ENCODE data around the gene TSC22D2. TPM values are rescaled to one million over a fixed set of nuclear protein-coding genes. Genes with fewer than 3 reads are reported as not detected.

TSC22D2 gene
- total and polyA plus RNA-seq, 2 experiments from 2014 or later, result 22.6 to 25.6 TPM

DNA sequence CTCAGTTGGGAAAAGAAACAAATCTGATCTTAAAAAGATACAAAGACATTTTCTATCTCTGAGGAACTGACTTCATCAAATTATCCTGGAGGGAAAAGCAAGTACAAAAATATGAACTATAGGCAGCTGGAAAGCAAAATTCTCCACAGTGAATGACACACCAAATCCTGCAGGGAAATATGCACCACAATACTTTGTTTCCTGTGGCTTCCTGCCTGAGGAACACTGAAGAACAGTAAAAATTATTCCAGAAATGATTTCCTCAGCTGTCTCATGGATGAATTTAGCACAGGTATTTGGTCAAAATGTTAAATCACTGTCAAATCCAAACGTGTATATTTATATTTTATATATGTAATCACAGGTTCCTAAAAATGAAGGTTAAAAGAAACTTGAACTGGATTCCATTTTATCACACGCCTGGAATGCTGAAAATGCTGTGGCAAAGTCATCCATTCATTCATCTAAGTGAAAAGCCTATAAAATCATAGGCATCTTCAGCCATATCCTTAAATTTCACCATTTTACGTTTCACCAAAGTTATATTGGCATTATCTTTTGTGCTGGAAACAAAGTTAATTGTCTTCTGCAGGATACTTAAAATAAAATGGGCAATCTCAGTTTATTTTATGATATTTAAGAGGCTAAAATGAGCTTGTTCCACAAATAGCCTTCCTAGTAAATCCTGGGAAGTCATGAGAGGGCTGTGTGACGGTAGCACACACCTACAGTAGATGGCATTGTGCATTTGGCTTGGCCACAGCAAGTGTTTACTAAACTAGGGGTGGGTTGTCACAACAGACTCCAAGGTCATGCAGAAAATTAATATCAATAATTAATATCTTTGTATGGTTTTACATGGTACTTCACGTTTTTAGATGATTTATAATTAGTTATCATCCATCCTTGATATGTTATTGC, 19.3 kb upstream of the TSC22D2 start:
- peaks cover 4% of the 10 kb centered on the region for H3K4me1 ChIP-seq (ENCODE audit: low read depth)
- H3K4me3 ChIP-seq, result no peak overlapping the region
- no peaks in the 10 kb centered on the region for H3K36me3 ChIP-seq
- TF ChIP-seq, protein P1, sequence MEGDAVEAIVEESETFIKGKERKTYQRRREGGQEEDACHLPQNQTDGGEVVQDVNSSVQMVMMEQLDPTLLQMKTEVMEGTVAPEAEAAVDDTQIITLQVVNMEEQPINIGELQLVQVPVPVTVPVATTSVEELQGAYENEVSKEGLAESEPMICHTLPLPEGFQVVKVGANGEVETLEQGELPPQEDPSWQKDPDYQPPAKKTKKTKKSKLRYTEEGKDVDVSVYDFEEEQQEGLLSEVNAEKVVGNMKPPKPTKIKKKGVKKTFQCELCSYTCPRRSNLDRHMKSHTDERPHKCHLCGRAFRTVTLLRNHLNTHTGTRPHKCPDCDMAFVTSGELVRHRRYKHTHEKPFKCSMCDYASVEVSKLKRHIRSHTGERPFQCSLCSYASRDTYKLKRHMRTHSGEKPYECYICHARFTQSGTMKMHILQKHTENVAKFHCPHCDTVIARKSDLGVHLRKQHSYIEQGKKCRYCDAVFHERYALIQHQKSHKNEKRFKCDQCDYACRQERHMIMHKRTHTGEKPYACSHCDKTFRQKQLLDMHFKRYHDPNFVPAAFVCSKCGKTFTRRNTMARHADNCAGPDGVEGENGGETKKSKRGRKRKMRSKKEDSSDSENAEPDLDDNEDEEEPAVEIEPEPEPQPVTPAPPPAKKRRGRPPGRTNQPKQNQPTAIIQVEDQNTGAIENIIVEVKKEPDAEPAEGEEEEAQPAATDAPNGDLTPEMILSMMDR (IDR thresholded peaks at IDR 0.05; ENCODE audit: low read depth, low read length), result no peak
- H3K27ac ChIP-seq, result no peak overlapping the region
- DNase-seq (ENCODE audit: low read depth in 1 of 2, low spot score in 1 of 2), result no peak
- H3K9me3 ChIP-seq (ENCODE audit: low read depth), result no peaks in the 10 kb centered on the region
- no peaks in the 10 kb centered on the region for H3K27me3 ChIP-seq

DNA sequence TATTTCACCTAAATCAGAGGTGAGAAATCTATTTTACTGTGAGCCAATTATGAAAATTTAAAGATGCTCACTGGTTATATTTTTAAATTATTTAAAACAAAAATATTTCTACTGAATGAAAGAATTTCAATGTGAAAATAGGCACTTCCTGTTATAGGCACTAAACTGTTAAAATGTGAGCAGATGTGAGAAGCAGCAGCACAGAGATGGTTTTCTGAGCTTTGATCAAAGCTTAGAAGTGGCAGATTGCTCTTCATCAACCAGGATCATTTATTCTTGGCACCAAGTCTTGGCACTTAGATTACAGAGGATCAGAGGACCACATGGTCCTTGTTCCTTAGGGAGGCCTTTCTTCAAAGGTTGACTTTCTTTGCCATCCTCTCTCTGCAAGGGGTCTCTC, 18.0 kb upstream of the TSC22D2 start:
- Histone ChIP-seq H3K27ac (no peak overlapping the region), H3K27me3 (no peaks in the 10 kb centered on the region), H3K36me3 (no peaks in the 10 kb centered on the region), H3K4me3 (no peak overlapping the region), H3K4me1 (ENCODE audit: low read depth) (peaks cover 11% of the 10 kb centered on the region), H3K9me3 (ENCODE audit: low read depth) (no peaks in the 10 kb centered on the region)
- no peak for DNase-seq (ENCODE audit: low read depth in 1 of 2, low spot score in 1 of 2)
- TF ChIP-seq, protein P1 (IDR thresholded peaks at IDR 0.05; ENCODE audit: low read depth, low read length), result no peak

DNA sequence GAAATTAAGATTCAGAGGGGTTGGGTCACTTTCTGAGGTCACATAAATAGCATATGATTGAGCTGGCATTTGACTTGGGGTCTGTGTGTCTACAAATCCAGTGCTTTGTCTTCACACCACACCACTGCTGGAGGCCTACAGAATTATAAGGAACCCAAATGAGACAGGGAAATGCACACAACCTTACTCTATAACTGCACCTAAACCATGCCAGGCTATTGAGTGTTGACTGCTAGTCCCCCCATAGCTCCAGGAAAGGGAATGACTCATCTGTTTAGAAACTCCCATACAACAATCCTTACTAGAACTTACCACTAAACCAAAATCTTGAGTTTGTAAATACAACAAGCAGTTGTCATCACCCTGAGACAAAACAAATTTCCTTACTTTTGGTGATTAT, 16.9 kb upstream of the TSC22D2 start:
- no peaks in the 10 kb centered on the region for H3K9me3 ChIP-seq (ENCODE audit: low read depth)
- H3K4me3 ChIP-seq, result no peak overlapping the region
- TF ChIP-seq, protein P1 (IDR thresholded peaks at IDR 0.05; ENCODE audit: low read depth, low read length), result no peak

DNA sequence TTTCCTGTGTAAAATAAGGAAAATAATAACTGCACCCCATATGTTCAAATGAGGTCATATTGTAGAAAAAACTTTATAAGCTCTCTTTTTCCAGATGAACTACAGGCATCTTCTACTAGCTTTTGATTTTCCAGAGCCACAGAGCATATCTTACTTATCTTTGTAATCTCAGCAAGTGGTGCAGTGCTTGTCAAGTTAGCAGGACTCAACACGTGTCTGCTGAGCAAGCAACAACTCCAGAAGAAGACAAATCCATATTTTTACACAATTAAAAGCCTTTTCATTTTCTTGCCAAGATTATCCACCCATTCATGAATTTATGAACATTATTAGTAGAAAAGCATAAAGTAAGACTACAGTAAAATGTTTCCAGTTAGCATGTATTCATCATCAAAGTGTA, 14.4 kb upstream of the TSC22D2 start:
- Histone ChIP-seq H3K27me3 (no peaks in the 10 kb centered on the region), H3K4me1 (ENCODE audit: low read depth) (peaks cover 11% of the 10 kb centered on the region), H3K36me3 (no peaks in the 10 kb centered on the region), H3K27ac (no peak overlapping the region), H3K9me3 (ENCODE audit: low read depth) (no peaks in the 10 kb centered on the region), H3K4me3 (no peak overlapping the region)
- DNase-seq (ENCODE audit: low read depth in 1 of 2, low spot score in 1 of 2), result no peak
- TF ChIP-seq, protein P1 (IDR thresholded peaks at IDR 0.05; ENCODE audit: low read depth, low read length), result no peak

More for the DNA sequence above, 16.9 kb upstream of the TSC22D2 start:
- H3K27me3 ChIP-seq, result no peaks in the 10 kb centered on the region
- peaks cover 11% of the 10 kb centered on the region for H3K4me1 ChIP-seq (ENCODE audit: low read depth)
- no peaks in the 10 kb centered on the region for H3K36me3 ChIP-seq
- no peak overlapping the region for H3K27ac ChIP-seq
- DNase-seq (ENCODE audit: low read depth in 1 of 2, low spot score in 1 of 2), result peak in 1 of 2 donors; percentile 60

DNA sequence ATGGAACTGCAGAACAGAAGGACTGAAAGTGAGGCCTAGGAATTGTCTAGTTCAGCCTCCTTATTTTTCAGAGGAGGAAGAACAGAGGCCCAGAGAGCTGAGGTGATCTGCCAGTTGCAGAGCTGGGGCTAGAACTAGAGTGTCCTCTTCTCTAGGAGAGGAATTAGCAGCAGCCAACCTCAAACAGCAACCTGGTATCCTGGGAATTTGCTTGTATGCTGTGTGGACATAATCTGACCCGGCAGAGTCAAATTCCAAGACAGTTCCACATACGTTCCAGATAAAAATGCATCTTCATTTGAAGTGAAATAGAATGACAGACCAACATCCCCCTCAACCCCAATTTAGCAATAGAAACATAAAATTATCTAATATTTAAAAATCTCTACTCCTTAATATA, 13.5 kb upstream of the TSC22D2 start:
- TF ChIP-seq, protein P1 (IDR thresholded peaks at IDR 0.05; ENCODE audit: low read depth, low read length), result no peak
- no peak overlapping the region for H3K27ac ChIP-seq

More for the DNA sequence above, 13.5 kb upstream of the TSC22D2 start:
- Histone ChIP-seq H3K4me3 (no peak overlapping the region), H3K27me3 (no peaks in the 10 kb centered on the region), H3K4me1 (ENCODE audit: low read depth) (peaks cover 11% of the 10 kb centered on the region), H3K36me3 (no peaks in the 10 kb centered on the region), H3K9me3 (ENCODE audit: low read depth) (no peaks in the 10 kb centered on the region)
- DNase-seq (ENCODE audit: low read depth in 1 of 2, low spot score in 1 of 2), result no peak
